ENCODE results near the gene PGLYRP1.
A peak's percentile ranks its signal among the peaks of the same experiment; 100 is the strongest.

PGLYRP1 gene

DNA sequence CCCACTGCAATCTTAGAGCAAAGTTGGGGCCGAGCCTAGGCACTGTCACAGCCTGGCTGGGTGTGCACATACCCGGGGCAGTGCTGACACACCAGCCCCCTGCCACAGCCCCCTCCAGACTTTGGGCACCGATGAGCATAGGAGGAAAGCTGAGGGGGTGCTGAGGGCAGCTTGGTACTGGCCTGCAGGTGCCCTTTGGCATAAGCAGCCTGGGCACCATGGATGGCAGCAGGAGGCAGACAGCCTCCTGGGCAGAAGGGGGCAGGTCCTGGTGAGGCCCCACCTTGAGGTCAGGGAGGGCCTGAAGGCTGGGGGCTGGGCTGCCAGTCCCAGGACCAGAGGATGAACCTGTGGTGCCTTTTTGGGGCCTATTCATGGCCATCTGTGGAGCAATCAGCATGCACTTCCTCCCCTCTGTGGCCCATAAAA, 9.8 kb upstream of the PGLYRP1 start:
- Histone ChIP-seq H3K9me3 (ENCODE audit: insufficient read depth, low read length) (peaks cover 8% of the 10 kb centered on the region; the same call in 1 of the 2 replicates), H3K4me1 (ENCODE audit: insufficient read depth, insufficient read length) (no peaks in the 10 kb centered on the region), H3K36me3 (ENCODE audit: insufficient read depth, insufficient read length, low read length) (no peaks in the 10 kb centered on the region), H3K27me3 (ENCODE audit: insufficient read depth, insufficient read length) (no peaks in the 10 kb centered on the region), H3K4me3 (ENCODE audit: insufficient read length, low read depth) (no peak overlapping the region), H3K9ac (ENCODE audit: insufficient read length, low read depth) (no peak overlapping the region)
- DNase-seq (ENCODE audit: low read depth, low spot score), result no peak
- no peak for TF ChIP-seq YY1 (IDR thresholded peaks at IDR 0.05; ENCODE audit: insufficient read depth, insufficient read length)
- TF ChIP-seq ZNF274 (IDR thresholded peaks at IDR 0.05; ENCODE audit: low read depth, low read length), result no peak
- TF ChIP-seq SUZ12 (IDR thresholded peaks at IDR 0.05; ENCODE audit: extremely low read depth, insufficient read depth, insufficient read length), result no peak

DNA sequence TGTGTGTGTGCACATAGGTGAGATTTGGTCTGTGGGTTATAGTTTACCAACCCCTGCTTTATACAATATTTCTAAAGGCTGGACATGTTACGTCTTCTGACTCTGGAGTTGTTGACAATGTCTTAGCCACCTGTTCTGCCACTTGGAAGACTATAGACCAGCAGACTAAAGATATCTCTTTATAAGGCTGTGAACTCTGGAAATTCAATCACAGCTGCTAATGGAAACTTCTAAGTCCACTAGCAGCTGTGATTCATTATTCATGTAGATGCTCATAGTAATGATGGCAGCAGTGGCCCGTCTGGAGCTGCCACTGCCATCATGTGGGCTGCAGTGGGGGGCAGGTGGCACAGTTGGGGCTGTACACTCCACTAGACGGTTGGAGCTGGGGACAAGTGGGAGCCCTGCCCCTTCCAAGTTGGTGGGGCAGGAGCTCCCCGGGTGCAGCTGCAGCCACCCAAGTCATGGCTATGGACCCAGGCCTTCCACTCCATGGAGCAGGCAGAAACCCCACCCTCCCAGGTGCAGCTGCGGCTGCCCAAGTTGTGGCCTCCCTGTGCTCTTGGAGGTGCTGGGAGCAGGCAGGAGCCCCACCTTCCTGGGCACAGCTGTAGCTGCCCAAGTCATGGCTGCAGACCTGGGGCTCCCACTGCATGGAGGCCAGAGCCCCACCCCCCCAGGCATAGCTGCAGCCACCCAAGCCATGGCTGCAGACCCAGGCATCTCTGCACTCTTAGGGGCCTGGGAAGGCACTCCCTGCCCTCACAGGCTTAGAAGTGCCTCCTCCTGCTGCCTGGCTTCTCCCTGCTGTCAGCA, 9.1 kb upstream of the PGLYRP1 start:
- no peak for DNase-seq (ENCODE audit: low read depth, low spot score)
- no peaks in the 10 kb centered on the region for H3K4me1 ChIP-seq (ENCODE audit: insufficient read depth, insufficient read length)
- no peak overlapping the region for H3K4me3 ChIP-seq (ENCODE audit: insufficient read length, low read depth)
- no peak overlapping the region for H3K9ac ChIP-seq (ENCODE audit: insufficient read length, low read depth)
- H3K36me3 ChIP-seq (ENCODE audit: insufficient read depth, insufficient read length, low read length), result no peaks in the 10 kb centered on the region
- no peaks in the 10 kb centered on the region for H3K27me3 ChIP-seq (ENCODE audit: insufficient read depth, insufficient read length)
- TF ChIP-seq SUZ12 (IDR thresholded peaks at IDR 0.05; ENCODE audit: extremely low read depth, insufficient read depth, insufficient read length) (no peak), ZNF274 (IDR thresholded peaks at IDR 0.05; ENCODE audit: low read depth, low read length) (no peak), YY1 (IDR thresholded peaks at IDR 0.05; ENCODE audit: insufficient read depth, insufficient read length) (no peak)
- H3K9me3 ChIP-seq (ENCODE audit: insufficient read depth, low read length), result peaks cover 8% of the 10 kb centered on the region; the same call in 1 of the 2 replicates

DNA sequence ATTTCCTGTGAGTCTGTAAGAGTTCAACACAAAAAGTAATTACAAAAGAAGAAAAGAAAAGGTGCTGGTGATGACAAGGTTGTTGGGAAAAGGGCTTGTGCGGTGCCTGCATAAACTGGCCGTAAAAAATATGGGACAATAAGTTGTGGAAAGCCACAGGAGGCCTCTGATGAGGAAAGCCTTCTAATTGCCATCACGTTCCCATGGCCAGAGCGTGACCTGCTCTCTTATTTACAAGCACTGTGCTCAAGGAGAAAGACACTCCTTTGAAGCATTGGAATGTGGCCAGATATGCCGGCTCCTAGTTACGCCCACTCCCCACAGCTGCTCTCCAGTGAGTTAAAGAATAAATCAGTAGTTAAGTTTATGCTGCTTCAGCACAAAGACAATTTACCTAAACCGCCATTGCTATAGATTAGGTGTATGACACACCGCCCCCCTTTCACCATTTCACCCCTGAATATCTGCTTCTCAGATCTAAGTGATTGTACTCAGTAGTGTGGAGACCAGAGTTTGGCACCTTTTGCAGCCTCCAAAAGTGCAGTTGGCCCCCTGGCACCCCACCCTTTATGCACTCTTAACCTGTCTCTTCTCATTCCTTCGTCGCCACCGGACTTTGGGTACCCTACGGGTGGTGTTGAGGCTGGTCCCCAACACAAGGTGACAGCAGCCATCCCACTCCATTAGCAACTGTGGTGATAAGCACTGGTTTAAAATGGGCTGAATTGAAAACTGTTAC, 8.1 kb upstream of the PGLYRP1 start:
- no peak overlapping the region for H3K9ac ChIP-seq (ENCODE audit: insufficient read length, low read depth)
- DNase-seq (ENCODE audit: low read depth, low spot score), result no peak
- no peak for TF ChIP-seq ZNF274 (IDR thresholded peaks at IDR 0.05; ENCODE audit: low read depth, low read length)
- TF ChIP-seq SUZ12 (IDR thresholded peaks at IDR 0.05; ENCODE audit: extremely low read depth, insufficient read depth, insufficient read length), result no peak
- TF ChIP-seq YY1 (IDR thresholded peaks at IDR 0.05; ENCODE audit: insufficient read depth, insufficient read length), result no peak
- H3K4me1 ChIP-seq (ENCODE audit: insufficient read depth, insufficient read length), result no peaks in the 10 kb centered on the region
- no peaks in the 10 kb centered on the region for H3K36me3 ChIP-seq (ENCODE audit: insufficient read depth, insufficient read length, low read length)
- no peaks in the 10 kb centered on the region for H3K27me3 ChIP-seq (ENCODE audit: insufficient read depth, insufficient read length)
- no peak overlapping the region for H3K4me3 ChIP-seq (ENCODE audit: insufficient read length, low read depth)
- peaks cover 13% of the 10 kb centered on the region for H3K9me3 ChIP-seq (ENCODE audit: insufficient read depth, low read length)

DNA sequence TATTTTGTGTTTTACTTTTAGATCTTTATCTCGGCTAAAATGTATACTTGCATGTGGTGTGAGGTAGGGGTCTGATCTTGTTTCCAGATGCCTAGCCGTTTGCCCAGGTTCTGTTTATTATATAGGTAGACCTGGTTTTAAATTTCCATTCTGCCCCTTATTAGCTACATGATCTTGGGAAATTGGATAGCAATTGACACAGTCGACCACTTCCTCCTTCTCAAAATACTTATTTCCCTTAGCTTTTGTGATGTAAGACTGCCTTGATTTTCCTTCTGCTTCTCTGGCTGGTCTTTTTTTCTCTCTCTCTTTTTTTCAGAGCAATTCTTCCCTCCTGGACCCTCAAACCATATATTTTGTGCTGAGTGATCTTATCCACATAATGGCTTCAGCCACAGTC, 3.0 kb upstream of the PGLYRP1 start:
- DNase-seq (ENCODE audit: low read depth, low spot score), result no peak
- Histone ChIP-seq H3K9me3 (ENCODE audit: insufficient read depth, low read length) (peaks cover 17% of the 10 kb centered on the region), H3K4me1 (ENCODE audit: insufficient read depth, insufficient read length) (peaks cover 7% of the 10 kb centered on the region), H3K4me3 (ENCODE audit: insufficient read length, low read depth) (no peak overlapping the region), H3K9ac (ENCODE audit: insufficient read length, low read depth) (no peak overlapping the region), H3K27me3 (ENCODE audit: insufficient read depth, insufficient read length) (no peaks in the 10 kb centered on the region), H3K36me3 (ENCODE audit: insufficient read depth, insufficient read length, low read length) (no peaks in the 10 kb centered on the region)
- TF ChIP-seq ZNF274 (IDR thresholded peaks at IDR 0.05; ENCODE audit: low read depth, low read length), result no peak
- no peak for TF ChIP-seq SUZ12 (IDR thresholded peaks at IDR 0.05; ENCODE audit: extremely low read depth, insufficient read depth, insufficient read length)
- TF ChIP-seq YY1 (IDR thresholded peaks at IDR 0.05; ENCODE audit: insufficient read depth, insufficient read length), result no peak

DNA sequence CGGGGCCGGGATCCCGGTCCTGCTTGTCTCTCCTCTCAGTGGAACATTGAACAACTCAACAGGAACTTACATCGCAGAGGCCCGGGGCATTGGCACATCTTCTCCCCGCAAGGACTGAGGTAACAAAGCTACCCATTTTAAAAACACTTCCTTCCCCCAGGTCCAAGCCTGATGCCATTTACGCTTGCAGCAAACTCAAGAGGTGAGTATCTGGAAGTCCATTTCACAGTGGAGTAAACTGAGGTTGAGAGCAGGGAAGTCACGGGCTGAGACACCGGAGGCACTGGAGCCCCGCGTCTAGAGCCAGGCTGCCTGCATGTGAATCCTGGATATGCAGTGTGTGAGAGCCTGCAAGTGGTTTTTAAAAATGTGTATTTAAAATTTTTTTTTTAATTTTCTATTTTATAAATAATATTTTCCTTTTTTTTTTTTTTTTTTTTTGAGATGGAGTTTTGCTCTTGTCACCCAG, 492 bp upstream of the PGLYRP1 start:
- DNase-seq (ENCODE audit: low read depth, low spot score), result no peak
- Histone ChIP-seq H3K36me3 (ENCODE audit: insufficient read depth, insufficient read length, low read length) (peaks cover 4% of the 10 kb centered on the region), H3K9ac (ENCODE audit: insufficient read length, low read depth) (no peak overlapping the region), H3K27me3 (ENCODE audit: insufficient read depth, insufficient read length) (no peaks in the 10 kb centered on the region), H3K4me3 (ENCODE audit: insufficient read length, low read depth) (no peak overlapping the region), H3K9me3 (ENCODE audit: insufficient read depth, low read length) (peaks cover 17% of the 10 kb centered on the region), H3K4me1 (ENCODE audit: insufficient read depth, insufficient read length) (peaks cover 9% of the 10 kb centered on the region)
- TF ChIP-seq SUZ12 (IDR thresholded peaks at IDR 0.05; ENCODE audit: extremely low read depth, insufficient read depth, insufficient read length), result no peak
- TF ChIP-seq ZNF274 (IDR thresholded peaks at IDR 0.05; ENCODE audit: low read depth, low read length), result no peak
- TF ChIP-seq YY1 (IDR thresholded peaks at IDR 0.05; ENCODE audit: insufficient read depth, insufficient read length), result no peak

DNA sequence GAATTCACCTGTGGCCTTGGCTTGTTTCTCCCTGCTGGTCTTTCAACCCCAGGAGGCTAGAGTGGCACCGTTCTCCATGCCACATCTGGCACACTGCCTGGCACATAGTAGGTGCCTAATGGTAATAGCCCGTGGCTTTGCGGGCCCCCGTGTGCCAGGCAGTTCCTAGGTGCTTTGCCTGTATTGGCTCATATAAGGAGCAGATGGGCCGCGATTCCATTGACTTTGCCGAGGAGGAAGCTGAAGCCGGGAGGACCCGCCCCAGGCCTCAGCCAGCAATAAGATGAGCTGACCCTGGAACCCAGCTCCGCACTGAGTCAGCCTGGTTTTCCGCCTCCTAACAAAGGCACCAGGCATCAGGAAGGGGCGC, 807 bp downstream of the PGLYRP1 start:
- peaks cover 17% of the 10 kb centered on the region for H3K9me3 ChIP-seq (ENCODE audit: insufficient read depth, low read length)
- H3K27me3 ChIP-seq (ENCODE audit: insufficient read depth, insufficient read length), result no peaks in the 10 kb centered on the region
- peaks cover 9% of the 10 kb centered on the region for H3K4me1 ChIP-seq (ENCODE audit: insufficient read depth, insufficient read length)
- H3K36me3 ChIP-seq (ENCODE audit: insufficient read depth, insufficient read length, low read length), result peaks cover 8% of the 10 kb centered on the region
- peak overlapping the region; percentile 21 for H3K9ac ChIP-seq (ENCODE audit: insufficient read length, low read depth)
- TF ChIP-seq ZNF274 (IDR thresholded peaks at IDR 0.05; ENCODE audit: low read depth, low read length) (no peak), SUZ12 (IDR thresholded peaks at IDR 0.05; ENCODE audit: extremely low read depth, insufficient read depth, insufficient read length) (no peak), YY1 (IDR thresholded peaks at IDR 0.05; ENCODE audit: insufficient read depth, insufficient read length) (no peak)
- DNase-seq (ENCODE audit: low read depth, low spot score), result no peak
- no peak overlapping the region for H3K4me3 ChIP-seq (ENCODE audit: insufficient read length, low read depth)

DNA sequence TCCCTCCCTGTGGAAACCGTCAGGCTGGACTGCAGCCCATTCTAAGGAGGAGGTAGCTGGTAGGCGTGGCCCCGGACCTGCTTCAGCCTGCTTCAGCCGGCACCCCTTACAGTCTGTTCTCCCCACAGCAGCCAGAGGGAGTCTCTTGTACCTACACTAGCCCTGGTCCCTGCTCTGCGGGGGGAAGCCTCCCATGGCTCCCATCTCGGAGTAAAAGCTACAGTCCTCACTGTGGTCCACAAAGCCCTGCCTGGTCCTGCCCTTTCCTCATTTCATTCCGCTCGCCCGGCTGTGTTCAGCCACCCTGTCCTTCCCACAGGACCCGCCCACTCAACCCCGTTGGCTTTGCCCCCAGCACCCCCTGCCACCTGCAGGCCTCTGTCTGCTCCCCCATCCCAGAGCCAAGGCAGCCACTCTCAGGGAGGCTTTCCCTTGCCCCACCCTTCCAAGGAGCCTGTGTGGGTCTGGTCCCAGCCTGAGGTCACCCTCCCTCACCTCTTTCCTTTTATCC, 1.3 kb downstream of the PGLYRP1 start:
- Histone ChIP-seq H3K4me1 (ENCODE audit: insufficient read depth, insufficient read length) (peaks cover 9% of the 10 kb centered on the region), H3K27me3 (ENCODE audit: insufficient read depth, insufficient read length) (peaks cover under 1% of the 10 kb centered on the region), H3K9me3 (ENCODE audit: insufficient read depth, low read length) (peaks cover 17% of the 10 kb centered on the region), H3K4me3 (ENCODE audit: insufficient read length, low read depth) (no peak overlapping the region), H3K9ac (ENCODE audit: insufficient read length, low read depth) (no peak overlapping the region), H3K36me3 (ENCODE audit: insufficient read depth, insufficient read length, low read length) (peaks cover 8% of the 10 kb centered on the region)
- no peak for TF ChIP-seq SUZ12 (IDR thresholded peaks at IDR 0.05; ENCODE audit: extremely low read depth, insufficient read depth, insufficient read length)
- DNase-seq (ENCODE audit: low read depth, low spot score), result no peak
